GM23338 (cell line): ENCODE data around the gene MINDY3. TPM values are rescaled to one million over a fixed set of nuclear protein-coding genes. Genes with fewer than 3 reads are reported as not detected.

Experiments
- ATAC-seq: fragments of 200-7000 bp; cut with Tn5 transposase; 3 replicates; pipeline ENCODE4 v1.9.1; 2020
- DNase-seq: peaks from one replicate; pipeline ENCODE4 v3.0.0-alpha.2; 2015; ENCODE audit warnings: low spot score
- H2AFZ ChIP-seq: fragments of 200-600 bp; sonication (generic); 2 replicates; pipeline ENCODE4 v1.8.0; 2016; ENCODE audit warnings: antibody characterized with exemption, mild to moderate bottlenecking, moderate library complexity
- H3F3A ChIP-seq: fragments of 200-600 bp; sonication (generic); replicated peaks from 2 replicates; pipeline ENCODE4 v1.8.0; 2017; ENCODE audit warnings: antibody characterized with exemption, mixed run types, low read depth
- H3K27ac ChIP-seq: fragments of 200-600 bp; sonication (generic); 2 replicates; pipeline ENCODE4 v1.6.1; 2016; ENCODE audit warnings: low read depth
- H3K27me3 ChIP-seq: fragments of 200-600 bp; sonication (generic); 2 replicates; pipeline ENCODE4 v1.8.0; 2016; ENCODE audit warnings: mild to moderate bottlenecking, mixed run types, moderate library complexity; ENCODE audit not compliant: insufficient read depth
- H3K36me3 ChIP-seq: fragments of 200-600 bp; sonication (generic); 2 replicates; pipeline ENCODE4 v1.8.0; 2016; ENCODE audit warnings: mild to moderate bottlenecking; ENCODE audit not compliant: insufficient read depth
- H3K4me1 ChIP-seq: fragments of 200-600 bp; sonication (generic); 2 replicates; pipeline ENCODE4 v1.8.0; 2016; ENCODE audit warnings: mild to moderate bottlenecking, moderate library complexity; ENCODE audit not compliant: insufficient read depth
- H3K4me2 ChIP-seq: fragments of 200-600 bp; sonication (generic); 2 replicates; pipeline ENCODE4 v1.7.1; 2017; ENCODE audit warnings: mixed run types
- H3K4me3 ChIP-seq: fragments of 200-600 bp; sonication (generic); 2 replicates; pipeline ENCODE4 v1.6.1; 2016; ENCODE audit warnings: mixed run types
- H3K79me2 ChIP-seq: fragments of 200-600 bp; sonication (generic); replicated peaks from 2 replicates; pipeline ENCODE4 v1.8.0; 2017; ENCODE audit warnings: mild to moderate bottlenecking; ENCODE audit not compliant: insufficient read depth
- H3K9me2 ChIP-seq: fragments of 200-600 bp; sonication (generic); 2 replicates; pipeline ENCODE4 v1.8.0; 2017; ENCODE audit not compliant: insufficient read depth
- H4K20me1 ChIP-seq: fragments of 200-600 bp; sonication (generic); replicated peaks from 2 replicates; pipeline ENCODE4 v1.8.0; 2017; ENCODE audit warnings: mild to moderate bottlenecking; ENCODE audit not compliant: insufficient read depth
- H3K27ac Mint-ChIP-seq: 2 replicates; pipeline ENCODE4 v1.8.0; 2020; ENCODE audit warnings: inconsistent platforms, mild to moderate bottlenecking, moderate library complexity, mixed read lengths
- H3K27me3 Mint-ChIP-seq: 3 replicates; pipeline ENCODE4 v1.8.0; 2022; ENCODE audit warnings: low read depth, mild to moderate bottlenecking, moderate library complexity, mixed read lengths, inconsistent platforms; ENCODE audit not compliant: insufficient read depth, poor library complexity
- H3K36me3 Mint-ChIP-seq: 3 replicates; pipeline ENCODE4 v1.8.0; 2021; ENCODE audit warnings: low read depth, mild to moderate bottlenecking, inconsistent platforms, moderate library complexity, mixed read lengths
- H3K4me1 Mint-ChIP-seq: 3 replicates; pipeline ENCODE4 v1.8.0; 2020; ENCODE audit warnings: mild to moderate bottlenecking, inconsistent platforms, mixed read lengths
- H3K4me3 Mint-ChIP-seq: 3 replicates; pipeline ENCODE4 v1.8.0; 2021; ENCODE audit warnings: moderate library complexity, mild to moderate bottlenecking, inconsistent platforms, mixed read lengths
- H3K9me3 Mint-ChIP-seq: 3 replicates; pipeline ENCODE4 v1.8.0; 2020; ENCODE audit warnings: moderate library complexity, mild to moderate bottlenecking, inconsistent platforms, mixed read lengths
- EZH2phosphoT487 ChIP-seq: fragments of 200-600 bp; sonication (generic); IDR thresholded peaks from one replicate; pipeline ENCODE4 v1.8.1; 2018; ENCODE audit warnings: antibody characterized with exemption; ENCODE audit not compliant: unreplicated experiment
- REST ChIP-seq: IDR thresholded peaks from one replicate; pipeline ENCODE4 v1.6.1; 2018; ENCODE audit warnings: antibody characterized with exemption; ENCODE audit not compliant: unreplicated experiment
- STAT1 ChIP-seq: IDR thresholded peaks from one replicate; pipeline ENCODE4 v1.6.1; 2016; ENCODE audit warnings: antibody characterized with exemption; ENCODE audit not compliant: unreplicated experiment
- ZNF114 ChIP-seq: fragments of 250-450 bp; sonication (Bioruptor Pico); IDR thresholded peaks from 2 replicates; pipeline ENCODE4 v1.5.0; 2020; ENCODE audit warnings: mild to moderate bottlenecking, moderate library complexity
- ZNF462 ChIP-seq: fragments of 250-450 bp; sonication (Bioruptor Pico); IDR thresholded peaks from 2 replicates; pipeline ENCODE4 v1.5.0; 2020; ENCODE audit warnings: mild to moderate bottlenecking, moderate library complexity
- polyA plus RNA-seq: library from polyadenylated mRNA; unstranded; fragments of >200 nt; fragmentation: Nextera tagmentation; extraction: Ambion mirVana; gene quantifications from 2 replicates; pipeline ENCODE4 v1.2.1, GENCODE V29; 2016
- total RNA-seq: library from RNA; depleted of rRNA; stranded (reverse); fragments of >200 nt; shearing (Covaris generic); gene quantifications from 2 replicates; pipeline ENCODE4 v1.2.3, GENCODE V29; 2014

Gene MINDY3
- total and polyA plus RNA-seq, 2 experiments from 2014 or later, result 10.2 to 13.6 TPM

GRCh38 chr10:15793664-15794063 lies 66.6 kb downstream of the MINDY3 start (continued):
- no peak for TF ChIP-seq ZNF462 (CRISPR knock-in tag)
- no peak for TF ChIP-seq EZH2phosphoT487

GRCh38 chr10:15792777-15793176 lies 67.5 kb downstream of the MINDY3 start:
- no peaks in the 10 kb centered on the region for H4K20me1 ChIP-seq
- no peaks in the 10 kb centered on the region for H3K4me1 ChIP-seq
- Mint-ChIP-seq H3K4me3 (no peak overlapping the region), H3K9me3 (no peaks in the 10 kb centered on the region), H3K4me1 (no peaks in the 10 kb centered on the region), H3K27me3 (peaks cover 3% of the 10 kb centered on the region), H3K36me3 (no peaks in the 10 kb centered on the region), H3K27ac (no peak overlapping the region)
- no peak overlapping the region for H3K27ac ChIP-seq
- DNase-seq, result no peak
- no peaks in the 10 kb centered on the region for H3F3A ChIP-seq
- no peaks in the 10 kb centered on the region for H3K27me3 ChIP-seq
- no peak overlapping the region for H3K4me3 ChIP-seq
- H3K9me2 ChIP-seq, result no peaks in the 10 kb centered on the region
- H3K36me3 ChIP-seq, result no peaks in the 10 kb centered on the region
- H3K79me2 ChIP-seq, result no peaks in the 10 kb centered on the region
- H2AFZ ChIP-seq, result no peak overlapping the region
- no peak for ATAC-seq
- no peak overlapping the region for H3K4me2 ChIP-seq
- TF ChIP-seq ZNF114 (CRISPR knock-in tag), result no peak
- TF ChIP-seq EZH2phosphoT487, result no peak
- no peak for TF ChIP-seq REST
- no peak for TF ChIP-seq ZNF462 (CRISPR knock-in tag)
- no peak for TF ChIP-seq STAT1
